HepG2 (cell line): Measurements from ENCODE around the gene MEGF11.
"Not testable (repeated sequence)": the region's sequence is repeated elsewhere in the genome, so short reads cannot be mapped to it uniquely, and the experiment has no call there.

ENCODE experiments used
- FOXK1 ChIP-seq: sonication (generic); formaldehyde crosslinking; IDR thresholded peaks from 2 replicates; pipeline ENCODE4 v1.4.0; 2020; ENCODE audit warnings: low read depth, missing genetic modification reagents, borderline replicate concordance
- ISL2 ChIP-seq: sonication (generic); formaldehyde crosslinking; IDR thresholded peaks from 2 replicates; pipeline ENCODE4 v1.5.0; 2020; ENCODE audit warnings: missing genetic modification reagents
- JUND ChIP-seq: sonication (generic); formaldehyde crosslinking; IDR thresholded peaks from 2 replicates; pipeline ENCODE4 v1.8.0; 2022; ENCODE audit warnings: mild to moderate bottlenecking, missing genetic modification reagents
- KDM4B ChIP-seq: sonication (generic); formaldehyde crosslinking; IDR thresholded peaks from 2 replicates; pipeline ENCODE4 v1.4.0; 2020; ENCODE audit warnings: missing genetic modification reagents
- MEIS1 ChIP-seq: sonication (generic); formaldehyde crosslinking; IDR thresholded peaks from 2 replicates; pipeline ENCODE4 v1.9.0; 2021; ENCODE audit warnings: mild to moderate bottlenecking, missing genetic modification reagents, moderate library complexity, borderline replicate concordance
- MTA3 ChIP-seq: sonication (generic); formaldehyde crosslinking; IDR thresholded peaks from 2 replicates; pipeline ENCODE4 v1.4.0; 2020; ENCODE audit warnings: missing genetic modification reagents
- NPAS2 ChIP-seq: sonication (generic); formaldehyde crosslinking; IDR thresholded peaks from 2 replicates; pipeline ENCODE4 v1.8.0; 2022; ENCODE audit warnings: mild to moderate bottlenecking, missing genetic modification reagents, borderline replicate concordance
- POLR2AphosphoS5 ChIP-seq: IDR thresholded peaks from 2 replicates; pipeline ENCODE4 v1.6.1; 2012; ENCODE audit warnings: low read depth, low read length
- RAD51 ChIP-seq: fragments of 450-650 bp; IDR thresholded peaks from 2 replicates; pipeline ENCODE4 v1.6.1; 2016; ENCODE audit warnings: borderline replicate concordance
- SMC3 ChIP-seq: IDR thresholded peaks from 2 replicates; pipeline ENCODE4 v1.6.1; 2011; ENCODE audit warnings: low read length, improper control_type of control experiment
- TF ChIP-seq, protein P1 (sequence below): sonication (generic); formaldehyde crosslinking; IDR thresholded peaks from 2 replicates; pipeline ENCODE4 v1.9.0; 2021; ENCODE audit warnings: missing genetic modification reagents, borderline replicate concordance
- TF ChIP-seq, protein P2 (sequence below): sonication (generic); formaldehyde crosslinking; IDR thresholded peaks from 2 replicates; pipeline ENCODE4 v1.5.0; 2020; ENCODE audit warnings: mild to moderate bottlenecking, missing genetic modification reagents, moderate library complexity
- TF ChIP-seq, protein P3 (sequence below): sonication (generic); formaldehyde crosslinking; IDR thresholded peaks from 2 replicates; pipeline ENCODE4 v1.8.1; 2023; ENCODE audit warnings: mild to moderate bottlenecking, moderate library complexity, missing genetic modification reagents
- TF ChIP-seq, protein P4 (sequence below): sonication (generic); formaldehyde crosslinking; conservative IDR thresholded peaks from 2 replicates; pipeline ENCODE4 v1.8.0; 2022; ENCODE audit warnings: mild to moderate bottlenecking, moderate library complexity, missing genetic modification reagents

DNA sequence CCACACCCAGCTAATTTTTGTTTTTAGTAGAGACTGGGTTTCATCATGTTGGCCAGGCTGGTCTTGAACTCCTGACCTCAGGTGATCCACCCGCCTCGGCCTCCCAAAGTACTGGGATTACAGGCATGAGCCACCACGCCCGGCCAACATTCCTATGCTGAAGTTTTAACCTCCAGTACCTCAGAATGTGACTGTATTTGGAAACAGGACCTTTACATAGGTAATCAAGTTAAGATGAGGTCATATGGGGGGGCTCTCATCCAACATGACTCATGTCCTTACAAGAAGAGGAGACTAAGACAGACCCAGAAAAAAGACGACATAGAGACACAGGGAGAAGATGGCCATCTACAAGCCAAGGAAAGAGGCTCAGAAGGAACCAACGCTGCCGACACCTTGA lies 277.4 kb downstream of the MEGF11 start:
- TF ChIP-seq, protein P1, sequence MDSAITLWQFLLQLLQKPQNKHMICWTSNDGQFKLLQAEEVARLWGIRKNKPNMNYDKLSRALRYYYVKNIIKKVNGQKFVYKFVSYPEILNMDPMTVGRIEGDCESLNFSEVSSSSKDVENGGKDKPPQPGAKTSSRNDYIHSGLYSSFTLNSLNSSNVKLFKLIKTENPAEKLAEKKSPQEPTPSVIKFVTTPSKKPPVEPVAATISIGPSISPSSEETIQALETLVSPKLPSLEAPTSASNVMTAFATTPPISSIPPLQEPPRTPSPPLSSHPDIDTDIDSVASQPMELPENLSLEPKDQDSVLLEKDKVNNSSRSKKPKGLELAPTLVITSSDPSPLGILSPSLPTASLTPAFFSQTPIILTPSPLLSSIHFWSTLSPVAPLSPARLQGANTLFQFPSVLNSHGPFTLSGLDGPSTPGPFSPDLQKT, result not testable (repeated sequence)
- TF ChIP-seq, protein P2, sequence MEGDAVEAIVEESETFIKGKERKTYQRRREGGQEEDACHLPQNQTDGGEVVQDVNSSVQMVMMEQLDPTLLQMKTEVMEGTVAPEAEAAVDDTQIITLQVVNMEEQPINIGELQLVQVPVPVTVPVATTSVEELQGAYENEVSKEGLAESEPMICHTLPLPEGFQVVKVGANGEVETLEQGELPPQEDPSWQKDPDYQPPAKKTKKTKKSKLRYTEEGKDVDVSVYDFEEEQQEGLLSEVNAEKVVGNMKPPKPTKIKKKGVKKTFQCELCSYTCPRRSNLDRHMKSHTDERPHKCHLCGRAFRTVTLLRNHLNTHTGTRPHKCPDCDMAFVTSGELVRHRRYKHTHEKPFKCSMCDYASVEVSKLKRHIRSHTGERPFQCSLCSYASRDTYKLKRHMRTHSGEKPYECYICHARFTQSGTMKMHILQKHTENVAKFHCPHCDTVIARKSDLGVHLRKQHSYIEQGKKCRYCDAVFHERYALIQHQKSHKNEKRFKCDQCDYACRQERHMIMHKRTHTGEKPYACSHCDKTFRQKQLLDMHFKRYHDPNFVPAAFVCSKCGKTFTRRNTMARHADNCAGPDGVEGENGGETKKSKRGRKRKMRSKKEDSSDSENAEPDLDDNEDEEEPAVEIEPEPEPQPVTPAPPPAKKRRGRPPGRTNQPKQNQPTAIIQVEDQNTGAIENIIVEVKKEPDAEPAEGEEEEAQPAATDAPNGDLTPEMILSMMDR, result not testable (repeated sequence)
- TF ChIP-seq FOXK1 (CRISPR knock-in tag); SMC3; NPAS2 (CRISPR knock-in tag); MEIS1 (CRISPR knock-in tag); RAD51; MTA3 (CRISPR knock-in tag); POLR2AphosphoS5; KDM4B (CRISPR knock-in tag); ISL2 (CRISPR knock-in tag); JUND: not testable (repeated sequence)
- TF ChIP-seq, protein P3, sequence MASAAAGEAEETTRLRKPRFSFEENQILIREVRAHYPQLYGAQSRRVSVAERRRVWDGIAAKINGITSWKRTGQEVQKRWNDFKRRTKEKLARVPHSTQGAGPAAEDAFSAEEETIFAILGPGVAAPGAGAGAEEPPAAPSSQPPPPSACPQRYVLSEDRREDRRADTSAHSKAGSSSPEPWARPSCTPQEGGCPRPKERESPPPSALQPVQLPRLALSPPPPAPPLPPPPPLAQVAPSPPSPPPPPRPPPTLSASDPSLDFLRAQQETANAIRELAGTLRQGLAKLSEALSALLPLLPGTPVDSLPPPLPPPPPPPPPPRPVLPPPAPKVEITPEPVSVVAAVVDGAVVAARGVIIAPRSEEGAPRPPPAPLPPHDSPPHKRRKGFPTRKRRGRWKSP, result not testable (repeated sequence)
- TF ChIP-seq, protein P4, sequence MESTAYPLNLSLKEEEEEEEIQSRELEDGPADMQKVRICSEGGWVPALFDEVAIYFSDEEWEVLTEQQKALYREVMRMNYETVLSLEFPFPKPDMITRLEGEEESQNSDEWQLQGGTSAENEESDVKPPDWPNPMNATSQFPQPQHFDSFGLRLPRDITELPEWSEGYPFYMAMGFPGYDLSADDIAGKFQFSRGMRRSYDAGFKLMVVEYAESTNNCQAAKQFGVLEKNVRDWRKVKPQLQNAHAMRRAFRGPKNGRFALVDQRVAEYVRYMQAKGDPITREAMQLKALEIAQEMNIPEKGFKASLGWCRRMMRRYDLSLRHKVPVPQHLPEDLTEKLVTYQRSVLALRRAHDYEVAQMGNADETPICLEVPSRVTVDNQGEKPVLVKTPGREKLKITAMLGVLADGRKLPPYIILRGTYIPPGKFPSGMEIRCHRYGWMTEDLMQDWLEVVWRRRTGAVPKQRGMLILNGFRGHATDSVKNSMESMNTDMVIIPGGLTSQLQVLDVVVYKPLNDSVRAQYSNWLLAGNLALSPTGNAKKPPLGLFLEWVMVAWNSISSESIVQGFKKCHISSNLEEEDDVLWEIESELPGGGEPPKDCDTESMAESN, result not testable (repeated sequence)
